HG02610 (cell line): Measurements from ENCODE around the gene EIF4E3.

Experiments used
- ATAC-seq: cut with Tn5 transposase; IDR thresholded peaks from one replicate; pipeline ENCODE4 v1.9.1; 2021; ENCODE audit warnings: mild to moderate bottlenecking, moderate library complexity; ENCODE audit not compliant: unreplicated experiment

Gene EIF4E3

GRCh38 chr3:71692139-71692538, 33.1 kb downstream of the EIF4E3 start:
- no peak for ATAC-seq

GRCh38 chr3:71690341-71690841, 34.8 kb downstream of the EIF4E3 start:
- ATAC-seq = no peak

GRCh38 chr3:71689291-71689690, 35.9 kb downstream of the EIF4E3 start:
- no peak for ATAC-seq

- no peak for ATAC-seq
Measured at GRCh38 chr3:71688121-71688520, 37.1 kb downstream of the EIF4E3 start.

- ATAC-seq = no peak
Measured at GRCh38 chr3:71685686-71686085, 39.5 kb downstream of the EIF4E3 start.

GRCh38 chr3:71684757-71685386, 40.3 kb downstream of the EIF4E3 start:
- no peak for ATAC-seq

GRCh38 chr3:71684046-71684756, 41.0 kb downstream of the EIF4E3 start:
- no peak for ATAC-seq

GRCh38 chr3:71681224-71681668, 44.0 kb downstream of the EIF4E3 start:
- ATAC-seq = peak; percentile 55

GRCh38 chr3:71680603-71681002, 44.6 kb downstream of the EIF4E3 start:
- ATAC-seq = no peak

GRCh38 chr3:71676931-71677330, 48.3 kb downstream of the EIF4E3 start:
- ATAC-seq = no peak

- no peak for ATAC-seq
Measured at GRCh38 chr3:71673486-71673885, 51.7 kb downstream of the EIF4E3 start.

GRCh38 chr3:71672807-71673206, 52.4 kb downstream of the EIF4E3 start:
- ATAC-seq = no peak

GRCh38 chr3:71672340-71672739, 52.9 kb downstream of the EIF4E3 start:
- no peak for ATAC-seq

- no peak for ATAC-seq
Measured at GRCh38 chr3:71671216-71671845, 53.9 kb downstream of the EIF4E3 start.

GRCh38 chr3:71662568-71662967, 62.6 kb downstream of the EIF4E3 start:
- no peak for ATAC-seq

- no peak for ATAC-seq
Measured at GRCh38 chr3:71662056-71662455, 63.1 kb downstream of the EIF4E3 start.

GRCh38 chr3:71659864-71660591, 65.2 kb downstream of the EIF4E3 start:
- ATAC-seq = no peak

- ATAC-seq = no peak
Measured at GRCh38 chr3:71657831-71658530, 67.2 kb downstream of the EIF4E3 start.

GRCh38 chr3:71655061-71655460, 70.1 kb downstream of the EIF4E3 start:
- no peak for ATAC-seq

- no peak for ATAC-seq
Measured at GRCh38 chr3:71653414-71653807, 71.8 kb downstream of the EIF4E3 start.
